GM20431 (cell line): ENCODE measurements around the gene ARHGAP22.

Experiments used
- in situ Hi-C: fragments of 300-500 bp; cut with MseI, MboI; formaldehyde crosslinking; loops from one replicate; pipeline ENCODE4 v1.15.0; 2020; ENCODE audit warnings: low sequenced_read_pairs; ENCODE audit not compliant: unreplicated experiment

The ARHGAP22 gene

DNA sequence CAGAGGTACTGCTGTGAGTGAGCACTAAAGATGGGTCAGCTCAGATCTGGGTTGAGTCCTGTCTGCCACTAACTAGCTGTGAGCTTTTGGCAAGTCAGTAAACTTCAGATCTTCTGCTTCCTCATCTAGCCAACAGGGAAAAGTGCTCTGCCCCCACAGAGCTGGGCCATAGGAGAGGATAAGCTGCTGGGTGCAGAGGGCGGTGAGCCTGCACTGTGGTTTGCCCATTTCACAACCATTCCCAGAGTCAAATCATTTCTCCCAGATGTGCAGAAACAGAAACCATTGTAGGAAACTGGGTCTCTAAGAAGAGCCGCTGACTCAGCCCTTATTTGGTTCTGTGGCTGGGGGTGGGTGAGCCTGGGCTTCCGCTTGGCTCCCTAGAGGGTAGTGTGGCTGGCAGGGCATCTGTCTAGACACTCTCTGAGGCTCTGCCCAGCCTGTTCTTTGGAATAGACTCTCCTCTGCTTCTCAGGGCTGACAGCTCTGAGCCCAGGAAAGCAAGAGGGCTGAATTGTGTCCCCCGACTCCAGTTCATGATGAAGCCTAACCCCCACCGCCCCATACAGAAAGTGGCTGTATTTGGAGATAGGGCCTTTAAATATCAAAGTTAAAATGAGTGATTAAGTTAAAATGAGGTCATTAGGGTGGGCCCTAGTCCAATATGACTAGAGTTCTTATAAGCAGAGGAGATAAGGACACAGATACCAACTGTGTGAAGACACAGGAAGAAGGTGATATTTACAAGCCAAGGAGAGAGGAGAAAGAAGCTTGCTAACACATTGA is 29.5 kb upstream of the ARHGAP22 start:
- in situ Hi-C loops, result no loop called here

DNA sequence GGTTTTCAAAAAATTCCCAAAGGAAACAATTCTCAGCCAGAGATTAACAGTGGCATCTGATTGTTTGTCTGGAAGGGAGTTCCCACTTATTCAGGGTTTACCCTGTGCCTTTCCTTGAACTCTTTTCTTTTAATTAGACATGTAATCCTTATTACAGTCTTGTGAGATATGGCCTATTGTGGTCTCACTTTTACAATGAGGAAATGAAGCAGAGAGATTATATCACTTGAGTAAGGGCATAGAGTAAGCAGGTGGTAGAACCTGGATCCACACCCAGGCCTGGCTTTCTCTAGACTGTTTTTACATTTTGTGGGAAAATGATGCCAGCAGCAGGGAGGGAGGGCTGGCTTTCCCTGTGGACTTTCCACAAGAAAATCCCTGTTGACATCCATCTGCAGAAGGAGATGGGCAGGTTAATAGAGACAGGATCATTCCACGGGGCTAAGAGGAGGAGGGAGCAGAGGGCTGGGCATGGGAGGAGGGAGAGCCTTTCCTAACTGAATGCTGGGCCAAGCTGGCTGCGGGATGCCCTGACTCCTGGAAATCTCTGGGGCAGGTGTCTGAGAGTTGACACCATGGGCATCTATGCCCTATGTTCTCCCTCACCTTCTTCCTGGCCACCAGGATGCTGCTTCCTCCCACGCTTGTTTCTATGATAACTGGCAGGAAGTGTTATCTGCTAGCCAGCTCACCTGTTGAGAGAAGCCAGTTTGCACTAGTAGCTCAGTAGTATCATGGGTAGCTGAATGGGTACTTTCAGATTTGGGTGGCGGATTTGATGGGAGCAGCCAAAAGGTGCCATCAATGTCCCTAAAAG is 28.7 kb upstream of the ARHGAP22 start:
- in situ Hi-C loops, result no loop called here

DNA sequence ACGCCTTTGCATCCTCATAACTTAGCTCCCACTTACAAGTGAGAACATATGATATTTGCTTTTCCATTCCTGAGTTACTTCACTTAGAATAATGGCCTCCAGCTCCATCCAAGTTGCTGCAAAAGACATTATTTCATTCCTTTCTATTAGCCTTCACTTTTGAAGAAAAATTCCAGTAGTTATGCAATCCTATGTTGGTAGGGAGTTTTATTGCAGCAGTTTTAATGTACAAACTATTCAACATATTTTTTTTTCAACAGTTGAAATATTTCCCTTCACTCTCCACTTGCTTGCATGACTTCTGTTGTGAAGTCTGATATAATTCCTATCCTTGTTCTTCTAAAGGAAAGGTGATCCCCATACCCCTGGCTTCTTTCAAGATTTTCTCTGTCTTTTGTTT is 27.3 kb upstream of the ARHGAP22 start:
- in situ Hi-C loops, result no loop called here

- in situ Hi-C loops, result no loop called here
These were observed 23.2 kb upstream of the ARHGAP22 start for GRCh38 chr10:48627984-48628609.

DNA sequence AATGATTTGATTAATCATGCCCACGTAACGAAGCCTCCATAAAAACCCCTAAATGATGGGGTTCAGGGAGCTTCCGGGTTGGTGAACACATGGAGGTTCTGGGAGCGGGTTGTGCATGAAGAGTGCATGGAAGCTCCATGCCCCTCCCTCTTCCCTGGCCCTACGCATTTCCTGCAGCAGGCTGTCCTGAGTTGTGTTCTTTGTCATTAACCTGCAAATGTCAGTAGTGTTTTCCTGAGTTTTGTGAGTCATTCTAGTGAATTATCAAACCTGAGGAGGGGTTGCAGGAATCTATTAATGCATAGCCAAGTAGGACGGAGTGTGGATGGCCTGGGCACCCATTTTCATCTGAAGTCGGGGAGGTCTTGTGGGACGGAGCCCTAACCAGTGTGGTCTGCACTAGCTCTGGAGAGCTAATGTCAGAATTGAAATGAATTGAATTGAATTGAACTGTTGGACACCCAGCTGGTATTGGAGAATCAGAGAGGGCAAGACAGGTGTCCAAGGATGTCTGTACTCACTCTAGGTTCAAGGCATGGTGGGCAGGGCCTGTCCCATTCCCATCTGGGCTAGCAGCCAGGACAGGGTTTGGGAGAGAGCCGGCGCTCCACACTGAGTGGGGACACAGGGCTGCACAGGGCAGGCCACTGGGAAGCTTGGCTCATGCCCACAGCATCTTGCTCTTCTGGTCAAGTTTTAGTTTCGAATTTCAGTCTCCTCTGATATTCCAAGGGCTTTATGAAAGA is 22.3 kb upstream of the ARHGAP22 start:
- in situ Hi-C loops, result no loop called here

GRCh38 chr10:48626447-48626846 is 21.6 kb upstream of the ARHGAP22 start:
- in situ Hi-C loops, result no loop called here

GRCh38 chr10:48625826-48626134 is 20.9 kb upstream of the ARHGAP22 start:
- in situ Hi-C loops, result no loop called here

- in situ Hi-C loops, result no loop called here
These were observed 18.8 kb upstream of the ARHGAP22 start for GRCh38 chr10:48623607-48624132.

DNA sequence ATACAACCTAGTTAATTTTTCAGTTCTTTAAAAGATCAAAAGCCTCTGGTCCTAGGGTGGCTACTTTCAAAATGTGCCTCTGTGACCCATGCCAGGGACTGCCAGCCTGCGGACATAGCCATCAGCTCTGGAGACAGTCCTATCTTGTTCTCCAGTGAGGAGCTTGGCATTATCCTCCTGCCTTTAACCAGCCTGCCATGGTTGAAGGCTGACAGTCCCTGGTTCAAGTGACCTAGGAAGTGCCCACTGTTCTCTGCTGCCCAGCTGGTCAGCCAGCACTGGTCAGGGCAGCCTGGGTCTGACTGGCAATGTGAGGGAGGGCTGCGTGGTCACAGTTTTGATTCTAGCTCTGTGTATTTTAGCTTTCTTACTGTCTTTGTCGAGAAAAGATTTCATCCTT is 18.1 kb upstream of the ARHGAP22 start:
- in situ Hi-C loops, result no loop called here

- in situ Hi-C loops, result no loop called here
These were observed 15.8 kb upstream of the ARHGAP22 start for GRCh38 chr10:48620719-48621118.

GRCh38 chr10:48616436-48616835 is 11.6 kb upstream of the ARHGAP22 start:
- in situ Hi-C loops, result no loop called here

DNA sequence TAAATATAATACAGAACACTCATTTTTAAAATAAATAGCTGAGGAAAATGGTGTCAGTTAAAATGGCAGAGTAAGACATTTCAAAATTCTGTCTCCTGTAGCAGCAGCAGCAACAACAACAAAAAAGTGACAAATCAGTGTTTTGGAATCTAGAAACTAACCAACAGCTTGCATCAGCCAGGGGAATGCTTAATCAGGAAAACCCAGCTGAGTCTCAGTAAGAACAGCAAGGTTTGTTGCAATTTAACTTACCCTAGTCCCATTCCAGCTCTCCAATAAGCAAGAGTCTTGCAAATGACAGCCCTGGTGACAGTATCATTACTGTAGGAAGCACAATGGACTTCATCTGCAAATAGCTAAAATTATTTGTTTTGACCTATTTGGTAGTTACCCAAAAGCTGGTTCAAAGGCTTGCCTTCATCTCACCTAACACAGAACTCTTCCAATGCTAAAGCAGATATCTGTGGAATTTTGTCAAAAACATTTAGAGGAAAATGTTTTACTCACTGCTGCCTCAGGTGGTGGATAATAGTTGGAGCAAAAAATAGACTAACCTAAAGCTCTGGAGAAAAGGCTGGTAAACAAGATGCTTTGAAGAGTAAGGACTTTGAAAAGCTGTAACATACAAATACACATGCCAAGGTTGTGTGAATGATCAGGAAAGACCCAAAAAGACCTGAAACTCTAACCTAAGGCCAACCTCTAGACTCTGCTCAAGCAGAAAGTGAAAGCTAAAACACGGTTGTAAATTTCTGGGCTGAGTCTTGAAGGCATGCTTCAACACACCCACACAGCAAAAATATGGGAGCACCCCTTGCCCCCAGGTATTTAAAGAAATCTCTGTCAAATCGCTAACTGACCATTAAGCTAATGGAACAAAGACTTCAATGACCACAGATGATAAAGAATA is 9.9 kb upstream of the ARHGAP22 start:
- in situ Hi-C loops, result no loop called here

DNA sequence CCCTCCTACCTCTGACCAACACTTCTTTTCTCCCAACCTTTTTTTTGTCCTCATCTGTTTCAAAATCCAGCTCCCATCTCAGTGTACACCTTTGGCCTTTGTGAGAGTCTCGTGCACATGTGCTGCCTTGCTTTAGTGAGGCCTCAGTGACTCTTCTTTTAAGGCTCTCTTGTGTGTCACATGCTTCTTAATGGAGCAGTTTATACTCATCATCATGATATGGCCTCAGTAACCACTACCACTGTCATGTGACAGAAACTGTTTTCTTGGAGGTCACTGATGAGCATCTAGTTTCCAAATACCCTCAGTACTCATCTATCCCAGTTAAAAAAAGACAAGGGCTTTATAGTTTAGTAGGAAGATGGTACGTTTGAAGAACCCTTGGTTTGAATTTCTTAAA is 8.1 kb upstream of the ARHGAP22 start:
- in situ Hi-C loops, result no loop called here

- in situ Hi-C loops, result no loop called here
These were observed 7.5 kb upstream of the ARHGAP22 start for GRCh38 chr10:48612236-48612943.

DNA sequence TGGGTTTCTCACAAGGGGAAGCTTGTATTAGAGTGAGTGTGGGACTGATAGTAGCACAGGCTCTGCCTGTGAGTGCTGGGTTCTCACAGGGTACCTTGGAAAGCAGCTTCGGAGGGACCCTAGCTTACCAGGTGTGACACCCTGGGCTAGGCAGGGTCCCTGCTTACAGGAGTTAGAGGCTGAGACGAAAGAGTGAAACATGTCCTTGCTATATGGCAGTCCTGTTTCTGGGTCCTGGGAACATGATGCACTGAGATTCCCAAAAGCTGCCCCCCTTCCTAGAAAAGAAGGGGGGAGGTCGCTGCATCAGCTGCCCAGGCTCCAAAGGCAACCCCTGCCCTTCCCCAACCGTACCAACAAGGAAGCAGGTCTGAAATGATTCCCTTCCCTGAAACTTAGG is 6.3 kb upstream of the ARHGAP22 start:
- in situ Hi-C loops, result no loop called here

DNA sequence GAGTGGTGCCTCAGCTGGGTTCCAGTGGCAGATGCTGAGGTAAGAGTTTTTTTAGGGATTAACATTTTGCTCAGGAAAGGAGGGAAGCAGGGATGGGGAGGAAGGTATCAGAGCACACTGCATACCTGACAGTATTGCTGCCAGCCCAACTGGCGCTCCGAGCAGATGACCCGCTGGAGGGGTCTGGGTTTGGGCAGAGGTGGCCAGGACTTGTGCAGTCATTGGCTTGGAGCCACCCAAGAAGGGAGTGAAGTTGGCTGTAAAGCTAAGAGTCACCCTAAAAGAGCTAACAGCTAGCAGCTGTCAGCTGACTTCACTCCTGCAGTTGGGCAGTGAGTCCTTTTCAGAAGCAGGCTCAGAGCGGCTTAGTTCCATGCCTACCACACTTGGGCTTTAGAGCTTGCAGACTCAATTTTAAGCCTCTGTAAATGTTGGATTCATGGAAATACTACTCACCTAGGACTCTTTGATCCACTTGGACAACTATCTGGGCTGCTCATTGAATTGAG is 5.8 kb upstream of the ARHGAP22 start:
- in situ Hi-C loops, result no loop called here

- in situ Hi-C loops, result no loop called here
These were observed 5.2 kb upstream of the ARHGAP22 start for GRCh38 chr10:48609899-48610584.

DNA sequence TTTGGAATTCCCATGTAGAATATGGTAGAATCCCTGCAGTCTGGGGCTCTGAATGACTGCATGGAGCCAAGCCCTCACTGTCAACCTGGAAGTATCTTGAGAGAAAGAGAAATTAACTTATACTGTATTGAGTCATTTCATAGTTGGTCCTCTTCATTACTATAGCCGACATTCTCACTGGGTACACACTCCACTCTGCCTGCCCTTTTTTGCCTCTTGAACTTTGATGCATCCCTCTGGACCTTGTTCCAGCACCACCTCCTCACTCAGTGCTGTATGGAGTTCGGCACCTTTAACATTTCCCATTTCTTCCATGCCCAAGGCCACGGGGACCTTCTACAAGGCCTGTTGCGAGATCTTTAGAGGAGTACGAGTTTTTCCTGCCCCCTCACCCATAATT is 4.6 kb upstream of the ARHGAP22 start:
- in situ Hi-C loops, result no loop called here
